ENCODE measurements around the gene PPP3CA. TPM values are rescaled to one million over a fixed set of nuclear protein-coding genes. Genes with fewer than 3 reads are reported as not detected.

Gene PPP3CA
- total RNA-seq, 4 donors from 2014 or later, result 19.0 to 39.6 (median 20.3) TPM

DNA sequence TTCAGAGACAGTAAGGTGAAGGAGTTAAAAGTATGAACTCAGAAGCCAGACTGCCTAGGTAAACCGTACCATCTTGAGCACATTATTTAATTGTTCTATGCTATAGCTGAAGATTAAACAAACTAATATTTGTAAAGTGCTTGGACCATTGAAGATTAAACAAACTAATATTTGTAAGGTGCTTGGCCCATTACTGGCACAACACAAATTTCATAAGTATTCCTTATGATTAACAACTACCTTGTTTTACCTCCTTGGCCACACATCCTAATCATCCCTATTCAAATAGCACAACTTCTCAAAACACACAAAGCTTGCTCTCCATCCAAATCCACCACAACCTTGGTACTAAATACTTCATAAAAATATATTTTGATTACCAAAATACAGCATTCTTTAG, 137.0 kb downstream of the PPP3CA start:
- TF ChIP-seq, protein P1, sequence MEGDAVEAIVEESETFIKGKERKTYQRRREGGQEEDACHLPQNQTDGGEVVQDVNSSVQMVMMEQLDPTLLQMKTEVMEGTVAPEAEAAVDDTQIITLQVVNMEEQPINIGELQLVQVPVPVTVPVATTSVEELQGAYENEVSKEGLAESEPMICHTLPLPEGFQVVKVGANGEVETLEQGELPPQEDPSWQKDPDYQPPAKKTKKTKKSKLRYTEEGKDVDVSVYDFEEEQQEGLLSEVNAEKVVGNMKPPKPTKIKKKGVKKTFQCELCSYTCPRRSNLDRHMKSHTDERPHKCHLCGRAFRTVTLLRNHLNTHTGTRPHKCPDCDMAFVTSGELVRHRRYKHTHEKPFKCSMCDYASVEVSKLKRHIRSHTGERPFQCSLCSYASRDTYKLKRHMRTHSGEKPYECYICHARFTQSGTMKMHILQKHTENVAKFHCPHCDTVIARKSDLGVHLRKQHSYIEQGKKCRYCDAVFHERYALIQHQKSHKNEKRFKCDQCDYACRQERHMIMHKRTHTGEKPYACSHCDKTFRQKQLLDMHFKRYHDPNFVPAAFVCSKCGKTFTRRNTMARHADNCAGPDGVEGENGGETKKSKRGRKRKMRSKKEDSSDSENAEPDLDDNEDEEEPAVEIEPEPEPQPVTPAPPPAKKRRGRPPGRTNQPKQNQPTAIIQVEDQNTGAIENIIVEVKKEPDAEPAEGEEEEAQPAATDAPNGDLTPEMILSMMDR (IDR thresholded peaks at IDR 0.05), result no peak
- Histone ChIP-seq H3K4me1 (no peaks in the 10 kb centered on the region), H3K27me3 (no peaks in the 10 kb centered on the region), H3K9me3 (no peaks in the 10 kb centered on the region), H3K36me3 (no peaks in the 10 kb centered on the region), H3K27ac (no peak overlapping the region), H3K4me3 (no peak overlapping the region)
- DNase-seq, result no peak

DNA sequence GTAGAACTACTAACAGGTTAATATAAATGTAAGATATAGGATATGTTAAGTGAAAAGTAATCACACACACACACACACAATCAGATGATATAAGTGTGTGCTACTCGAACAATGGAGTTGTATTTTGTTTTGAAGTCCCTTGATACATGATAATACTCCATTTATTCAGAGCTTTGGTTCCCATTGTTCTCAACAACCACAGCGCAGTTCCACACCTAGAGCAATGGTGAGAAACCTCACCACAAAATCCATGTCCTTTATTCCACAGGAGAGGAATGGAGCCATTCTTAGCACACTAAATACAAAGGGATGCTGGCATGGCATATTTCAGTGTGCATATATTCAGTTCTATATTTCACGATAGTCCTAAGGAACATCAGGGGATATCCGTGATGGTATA, 139.2 kb downstream of the PPP3CA start:
- H3K27ac ChIP-seq, result no peak overlapping the region
- H3K27me3 ChIP-seq, result no peaks in the 10 kb centered on the region
- DNase-seq, result no peak
- H3K4me3 ChIP-seq, result no peak overlapping the region
- H3K36me3 ChIP-seq, result no peaks in the 10 kb centered on the region
- H3K4me1 ChIP-seq, result no peaks in the 10 kb centered on the region
- no peaks in the 10 kb centered on the region for H3K9me3 ChIP-seq
- TF ChIP-seq, protein P1 (IDR thresholded peaks at IDR 0.05), result no peak
- TF ChIP-seq POLR2A (IDR thresholded peaks at IDR 0.05), result no peak

DNA sequence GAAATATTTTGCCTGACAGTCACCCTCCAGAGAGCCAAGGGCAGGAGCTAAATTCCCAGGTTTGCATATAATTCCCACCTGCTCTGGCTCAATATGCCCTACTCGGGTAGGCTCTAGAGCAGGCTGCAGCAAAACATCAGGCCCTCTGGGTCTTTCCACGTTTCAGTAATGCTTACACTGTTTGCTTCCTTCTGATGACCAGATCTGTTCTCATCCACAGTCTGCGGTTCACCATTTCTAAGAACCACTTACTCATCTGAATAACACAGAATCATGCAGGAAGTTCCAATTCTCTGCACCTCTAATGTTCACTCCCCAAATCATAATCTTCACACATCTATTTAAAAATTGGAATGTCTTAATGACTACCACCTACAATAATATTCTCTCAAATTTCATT, 141.4 kb downstream of the PPP3CA start:
- Histone ChIP-seq H3K4me3 (no peak overlapping the region), H3K27me3 (no peaks in the 10 kb centered on the region), H3K36me3 (no peaks in the 10 kb centered on the region), H3K4me1 (no peaks in the 10 kb centered on the region), H3K9me3 (no peaks in the 10 kb centered on the region), H3K27ac (no peak overlapping the region)
- no peak for TF ChIP-seq POLR2A (IDR thresholded peaks at IDR 0.05)
- TF ChIP-seq, protein P1 (IDR thresholded peaks at IDR 0.05), result no peak
- DNase-seq, result no peak

DNA sequence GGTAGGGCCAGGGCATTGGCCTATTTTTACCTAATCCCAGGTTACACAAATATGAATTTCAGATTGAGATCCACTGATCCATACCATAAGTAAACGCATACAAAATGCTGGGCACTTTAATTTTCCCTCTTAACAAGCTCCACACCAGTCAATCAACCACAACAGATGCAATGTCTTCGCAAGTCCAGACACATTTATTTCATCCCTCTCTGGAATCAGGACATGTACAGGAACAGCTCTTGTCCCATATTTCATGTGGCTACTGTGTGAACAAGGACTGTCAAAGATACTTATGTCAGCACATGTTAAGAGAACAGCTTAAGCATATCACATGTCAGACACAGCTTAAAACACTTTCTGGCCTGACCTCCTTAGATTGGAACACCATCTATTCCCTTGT, 145.9 kb downstream of the PPP3CA start:
- Histone ChIP-seq H3K27ac (no peak overlapping the region), H3K9me3 (no peaks in the 10 kb centered on the region), H3K4me1 (peaks cover 0 to 28% (median 5%) of the 10 kb centered on the region in 4 donors), H3K36me3 (no peaks in the 10 kb centered on the region), H3K4me3 (no peak overlapping the region), H3K27me3 (no peaks in the 10 kb centered on the region)
- no peak for DNase-seq
- TF ChIP-seq, protein P1 (IDR thresholded peaks at IDR 0.05), result no peak
- TF ChIP-seq POLR2A (IDR thresholded peaks at IDR 0.05), result no peak

DNA sequence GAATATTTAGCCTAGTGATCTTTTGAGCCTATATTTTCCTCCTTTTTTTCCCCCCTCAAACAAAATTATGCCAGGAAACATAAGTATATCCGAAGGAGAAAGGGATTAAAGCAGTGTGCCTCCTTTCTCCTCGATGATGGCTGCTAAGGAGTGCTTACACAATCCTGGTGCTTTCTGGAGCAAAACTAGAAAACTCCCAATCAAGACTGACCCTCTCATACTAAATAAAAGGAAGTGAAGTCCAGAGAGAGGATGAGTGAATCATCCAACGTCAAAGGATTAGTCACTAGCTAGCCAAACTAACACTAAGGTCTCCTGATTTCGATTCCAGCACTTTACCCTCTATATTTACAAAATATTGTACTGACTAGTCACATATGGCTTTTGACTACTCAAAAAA, 146.8 kb downstream of the PPP3CA start:
- Histone ChIP-seq H3K27ac (peak overlapping the region in 1 of 4 donors; percentile 27), H3K4me3 (no peak overlapping the region), H3K9me3 (no peaks in the 10 kb centered on the region), H3K27me3 (no peaks in the 10 kb centered on the region), H3K36me3 (no peaks in the 10 kb centered on the region), H3K4me1 (peaks cover 0 to 28% (median 5%) of the 10 kb centered on the region in 4 donors)
- TF ChIP-seq POLR2A (IDR thresholded peaks at IDR 0.05), result no peak
- TF ChIP-seq, protein P1 (IDR thresholded peaks at IDR 0.05), result no peak
- DNase-seq, result no peak

Data from Peyer's patch (tissue), 4 donors.